GM19043 (cell line): ENCODE data around the gene MINDY3.
"Not testable (repeated sequence)": the region's sequence is repeated elsewhere in the genome, so short reads cannot be mapped to it uniquely, and the experiment has no call there.

Experiments
- ATAC-seq: cut with Tn5 transposase; IDR thresholded peaks from one replicate; pipeline ENCODE4 v1.9.1; 2021; ENCODE audit warnings: low read depth; ENCODE audit not compliant: unreplicated experiment

Gene MINDY3

GRCh38 chr10:15783941-15784636, 76.2 kb downstream of the MINDY3 start:
- ATAC-seq, result no peak

GRCh38 chr10:15782851-15783250, 77.5 kb downstream of the MINDY3 start:
- no peak for ATAC-seq

- ATAC-seq, result no peak
Measured at GRCh38 chr10:15781381-15781960, 78.8 kb downstream of the MINDY3 start.

GRCh38 chr10:15780353-15781135, 79.8 kb downstream of the MINDY3 start:
- ATAC-seq, result no peak

GRCh38 chr10:15775513-15775912, 84.8 kb downstream of the MINDY3 start:
- no peak for ATAC-seq

- ATAC-seq, result not testable (repeated sequence)
Measured at GRCh38 chr10:15774534-15774933, 85.8 kb downstream of the MINDY3 start.

- no peak for ATAC-seq
Measured at GRCh38 chr10:15764892-15765454, 95.3 kb downstream of the MINDY3 start.

- no peak for ATAC-seq
Measured at GRCh38 chr10:15763006-15763405, 97.3 kb downstream of the MINDY3 start.

GRCh38 chr10:15762239-15762638, 98.1 kb downstream of the MINDY3 start:
- not testable (repeated sequence) for ATAC-seq

- ATAC-seq, result not testable (repeated sequence)
Measured at GRCh38 chr10:15761224-15761623, 99.1 kb downstream of the MINDY3 start.

GRCh38 chr10:15760681-15761080, 99.6 kb downstream of the MINDY3 start:
- ATAC-seq, result no peak

GRCh38 chr10:15759265-15759664, 101.0 kb downstream of the MINDY3 start:
- ATAC-seq, result no peak

- ATAC-seq, result no peak
Measured at GRCh38 chr10:15758618-15759017, 101.7 kb downstream of the MINDY3 start.

- no peak for ATAC-seq
Measured at GRCh38 chr10:15754937-15755336, 105.4 kb downstream of the MINDY3 start.

- ATAC-seq, result no peak
Measured at GRCh38 chr10:15751046-15751445, 109.3 kb downstream of the MINDY3 start.

- no peak for ATAC-seq
Measured at GRCh38 chr10:15748126-15748525, 112.2 kb downstream of the MINDY3 start.

- ATAC-seq, result no peak
Measured at GRCh38 chr10:15747632-15748031, 112.7 kb downstream of the MINDY3 start.

GRCh38 chr10:15745751-15746150, 114.6 kb downstream of the MINDY3 start:
- no peak for ATAC-seq

- ATAC-seq, result peak; percentile 49
Measured at GRCh38 chr10:15744217-15744865, 116.0 kb downstream of the MINDY3 start.

- ATAC-seq, result no peak
Measured at GRCh38 chr10:15743443-15743842, 116.9 kb downstream of the MINDY3 start.

- ATAC-seq, result no peak
Measured at GRCh38 chr10:15742836-15743235, 117.5 kb downstream of the MINDY3 start.
